ENCODE measurements around the gene PARD3. TPM values are rescaled to one million over a fixed set of nuclear protein-coding genes. Genes with fewer than 3 reads are reported as not detected.

Gene PARD3
- total RNA-seq, 2 experiments from 2014 or later = 0.53 to 0.71 TPM

GRCh38 chr10:34275626-34276130, 539.4 kb downstream of the PARD3 start:
- Histone ChIP-seq H3K4me1 (ENCODE audit: insufficient read depth, low read length) (no peaks in the 10 kb centered on the region), H3K9me3 (ENCODE audit: control insufficient read depth in 1 of 2, insufficient read depth in 1 of 2, low read length in 2 of 2) (no peaks in the 10 kb centered on the region), H3K36me3 (ENCODE audit: insufficient read depth, low read length) (no peaks in the 10 kb centered on the region), H3K27me3 (ENCODE audit: control insufficient read depth in 1 of 2, insufficient read depth in 2 of 2, low read length in 2 of 2) (no peaks in the 10 kb centered on the region), H3K27ac (ENCODE audit: low read depth in 1 of 2, low read length in 2 of 2) (no peak overlapping the region), H3K4me3 (ENCODE audit: low read length) (no peak overlapping the region)
- Mint-ChIP-seq H3K4me1 (ENCODE audit: low read depth) (no peaks in the 10 kb centered on the region), H3K9me3 (peaks cover 3% of the 10 kb centered on the region), H3K27me3 (peaks cover 14% of the 10 kb centered on the region), H3K4me3 (no peak overlapping the region), H3K36me3 (ENCODE audit: low read depth) (no peaks in the 10 kb centered on the region), H3K27ac (no peak overlapping the region)
- ATAC-seq (ENCODE audit: poor library complexity) = no peak
- TF ChIP-seq, protein P1, sequence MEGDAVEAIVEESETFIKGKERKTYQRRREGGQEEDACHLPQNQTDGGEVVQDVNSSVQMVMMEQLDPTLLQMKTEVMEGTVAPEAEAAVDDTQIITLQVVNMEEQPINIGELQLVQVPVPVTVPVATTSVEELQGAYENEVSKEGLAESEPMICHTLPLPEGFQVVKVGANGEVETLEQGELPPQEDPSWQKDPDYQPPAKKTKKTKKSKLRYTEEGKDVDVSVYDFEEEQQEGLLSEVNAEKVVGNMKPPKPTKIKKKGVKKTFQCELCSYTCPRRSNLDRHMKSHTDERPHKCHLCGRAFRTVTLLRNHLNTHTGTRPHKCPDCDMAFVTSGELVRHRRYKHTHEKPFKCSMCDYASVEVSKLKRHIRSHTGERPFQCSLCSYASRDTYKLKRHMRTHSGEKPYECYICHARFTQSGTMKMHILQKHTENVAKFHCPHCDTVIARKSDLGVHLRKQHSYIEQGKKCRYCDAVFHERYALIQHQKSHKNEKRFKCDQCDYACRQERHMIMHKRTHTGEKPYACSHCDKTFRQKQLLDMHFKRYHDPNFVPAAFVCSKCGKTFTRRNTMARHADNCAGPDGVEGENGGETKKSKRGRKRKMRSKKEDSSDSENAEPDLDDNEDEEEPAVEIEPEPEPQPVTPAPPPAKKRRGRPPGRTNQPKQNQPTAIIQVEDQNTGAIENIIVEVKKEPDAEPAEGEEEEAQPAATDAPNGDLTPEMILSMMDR (IDR thresholded peaks at IDR 0.05) = no peak
- POLR2A ChIA-PET = no interaction called here
- intact Hi-C loops (cut with DNase I, micrococcal nuclease) = no loop called here
- no peak for DNase-seq
- CTCF ChIA-PET = no interaction called here

- H3K36me3 Mint-ChIP-seq (ENCODE audit: low read depth) = no peaks in the 10 kb centered on the region
- TF ChIP-seq, protein P1 (IDR thresholded peaks at IDR 0.05) = no peak
- H3K27me3 ChIP-seq (ENCODE audit: control insufficient read depth in 1 of 2, insufficient read depth in 2 of 2, low read length in 2 of 2) = no peaks in the 10 kb centered on the region
Measured at GRCh38 chr10:34274906-34275305, 540.2 kb downstream of the PARD3 start.

DNA sequence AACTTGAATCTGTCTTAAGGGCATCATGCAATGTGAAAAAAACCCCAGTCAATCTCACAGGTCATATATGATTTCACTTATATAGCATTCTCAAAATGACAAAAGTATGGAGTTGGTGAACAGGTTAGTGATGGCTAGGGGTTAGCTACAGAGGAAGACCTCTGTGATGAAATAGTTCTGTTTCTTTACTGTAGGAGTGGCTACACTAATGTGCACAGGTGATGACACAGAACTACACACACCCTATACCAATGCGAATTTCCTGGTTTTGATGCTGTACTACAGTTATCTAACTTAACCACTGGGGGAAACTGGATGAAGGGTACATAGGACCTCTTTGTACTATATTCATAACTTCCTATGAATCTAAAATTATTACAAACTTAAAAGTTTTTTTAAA, 541.8 kb downstream of the PARD3 start:
- CTCF ChIA-PET = no interaction called here
- no peak overlapping the region for H3K4me3 ChIP-seq (ENCODE audit: low read length)
- peaks cover 3% of the 10 kb centered on the region for H3K9me3 Mint-ChIP-seq
- no peak overlapping the region for H3K4me3 Mint-ChIP-seq
- H3K27ac Mint-ChIP-seq = no peak overlapping the region
- no peaks in the 10 kb centered on the region for H3K4me1 Mint-ChIP-seq (ENCODE audit: low read depth)
- POLR2A ChIA-PET = no interaction called here
- no peak for DNase-seq
- no peaks in the 10 kb centered on the region for H3K36me3 Mint-ChIP-seq (ENCODE audit: low read depth)
- H3K36me3 ChIP-seq (ENCODE audit: insufficient read depth, low read length) = no peaks in the 10 kb centered on the region
- no peaks in the 10 kb centered on the region for H3K9me3 ChIP-seq (ENCODE audit: control insufficient read depth in 1 of 2, insufficient read depth in 1 of 2, low read length in 2 of 2)
- H3K4me1 ChIP-seq (ENCODE audit: insufficient read depth, low read length) = no peaks in the 10 kb centered on the region
- H3K27me3 ChIP-seq (ENCODE audit: control insufficient read depth in 1 of 2, insufficient read depth in 2 of 2, low read length in 2 of 2) = no peaks in the 10 kb centered on the region
- peaks cover under 1% of the 10 kb centered on the region for H3K27me3 Mint-ChIP-seq
- no peak overlapping the region for H3K27ac ChIP-seq (ENCODE audit: low read depth in 1 of 2, low read length in 2 of 2)
- ATAC-seq (ENCODE audit: poor library complexity) = no peak
- intact Hi-C loops (cut with DNase I, micrococcal nuclease) = no loop called here
- TF ChIP-seq, protein P1 (IDR thresholded peaks at IDR 0.05) = no peak

More at GRCh38 chr10:34274906-34275305, 540.2 kb downstream of the PARD3 start:
- ATAC-seq (ENCODE audit: poor library complexity) = no peak
- no peaks in the 10 kb centered on the region for H3K4me1 ChIP-seq (ENCODE audit: insufficient read depth, low read length)
- H3K9me3 Mint-ChIP-seq = peaks cover 3% of the 10 kb centered on the region
- no peak for DNase-seq
- ChIA-PET CTCF (no interaction called here), POLR2A (no interaction called here)
- no peak overlapping the region for H3K4me3 Mint-ChIP-seq
- peaks cover 9% of the 10 kb centered on the region for H3K27me3 Mint-ChIP-seq
- no peak overlapping the region for H3K27ac ChIP-seq (ENCODE audit: low read depth in 1 of 2, low read length in 2 of 2)
- H3K4me3 ChIP-seq (ENCODE audit: low read length) = no peak overlapping the region
- no peaks in the 10 kb centered on the region for H3K9me3 ChIP-seq (ENCODE audit: control insufficient read depth in 1 of 2, insufficient read depth in 1 of 2, low read length in 2 of 2)
- H3K27ac Mint-ChIP-seq = no peak overlapping the region
- H3K36me3 ChIP-seq (ENCODE audit: insufficient read depth, low read length) = no peaks in the 10 kb centered on the region
- intact Hi-C loops (cut with DNase I, micrococcal nuclease) = no loop called here
- no peaks in the 10 kb centered on the region for H3K4me1 Mint-ChIP-seq (ENCODE audit: low read depth)
